Stimulated activated CD8-positive, alpha-beta memory T cell treated with anti-CD3 and anti-CD28 coated beads, Interleukin-12 subunit alpha, Interleukin-12 subunit beta, amount 100 ng/mL, for 24 hours (primary cell): ENCODE measurements around the gene FEV.

Experiments
- DNase-seq: peaks from one replicate; pipeline ENCODE4 v3.0.0-alpha.2; 2020; ENCODE audit errors: extremely low read depth

The FEV gene

DNA sequence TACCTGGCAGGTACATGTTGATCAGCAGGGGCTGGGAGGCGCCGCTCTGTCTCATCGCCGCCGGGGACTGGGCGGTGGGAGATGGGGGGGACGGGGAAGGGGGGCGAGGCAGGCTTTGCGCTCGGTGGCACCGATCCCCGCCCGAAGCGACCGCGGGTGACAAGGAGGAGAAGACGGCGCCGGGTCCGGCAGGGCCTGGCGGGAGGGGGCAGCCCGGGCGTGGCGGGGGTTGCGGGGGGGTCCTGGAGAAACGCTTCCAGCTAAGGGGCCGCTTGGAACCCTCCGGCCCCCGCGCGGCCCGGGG lies at the start of gene FEV:
FEV (minus strand) TSS at position 164 of the 304 bp plus-strand sequence; CDS start at position 55, 109 bp downstream.
- no peak for DNase-seq

DNA sequence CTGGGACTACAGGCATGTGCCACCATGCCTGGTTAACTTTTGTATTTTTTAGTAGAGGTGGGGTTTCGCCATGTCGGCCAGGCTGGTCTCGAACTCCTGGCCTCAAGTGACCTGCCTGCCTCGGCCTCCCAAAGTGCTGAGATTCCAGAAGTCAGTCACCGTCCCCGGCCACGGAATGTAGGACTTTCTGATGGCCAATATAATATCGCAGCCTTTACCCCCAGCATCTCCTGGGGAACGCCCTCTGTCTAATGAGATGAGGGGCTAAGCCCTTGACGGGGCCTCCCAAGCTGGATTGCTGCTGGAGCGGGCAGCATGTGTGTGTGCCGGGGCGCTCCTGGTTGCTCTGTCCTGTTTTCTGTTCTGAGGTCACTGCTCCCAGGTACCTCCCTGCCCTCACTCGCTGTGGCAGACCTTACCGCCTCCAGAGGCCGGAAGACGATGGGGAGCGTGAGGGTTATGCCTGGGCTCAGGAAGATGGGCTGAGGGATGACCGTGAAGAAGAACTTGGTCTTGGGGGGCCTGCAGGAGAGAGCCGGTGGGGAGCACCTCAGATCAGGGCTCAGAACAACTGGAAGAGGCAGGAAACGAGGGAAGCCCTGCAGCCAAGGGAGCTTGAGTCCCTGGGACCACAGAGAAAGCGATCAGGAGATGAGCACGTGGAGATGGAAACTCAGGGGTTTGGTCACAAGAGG lies 47.2 kb upstream of the FEV start:
- no peak for DNase-seq

DNA sequence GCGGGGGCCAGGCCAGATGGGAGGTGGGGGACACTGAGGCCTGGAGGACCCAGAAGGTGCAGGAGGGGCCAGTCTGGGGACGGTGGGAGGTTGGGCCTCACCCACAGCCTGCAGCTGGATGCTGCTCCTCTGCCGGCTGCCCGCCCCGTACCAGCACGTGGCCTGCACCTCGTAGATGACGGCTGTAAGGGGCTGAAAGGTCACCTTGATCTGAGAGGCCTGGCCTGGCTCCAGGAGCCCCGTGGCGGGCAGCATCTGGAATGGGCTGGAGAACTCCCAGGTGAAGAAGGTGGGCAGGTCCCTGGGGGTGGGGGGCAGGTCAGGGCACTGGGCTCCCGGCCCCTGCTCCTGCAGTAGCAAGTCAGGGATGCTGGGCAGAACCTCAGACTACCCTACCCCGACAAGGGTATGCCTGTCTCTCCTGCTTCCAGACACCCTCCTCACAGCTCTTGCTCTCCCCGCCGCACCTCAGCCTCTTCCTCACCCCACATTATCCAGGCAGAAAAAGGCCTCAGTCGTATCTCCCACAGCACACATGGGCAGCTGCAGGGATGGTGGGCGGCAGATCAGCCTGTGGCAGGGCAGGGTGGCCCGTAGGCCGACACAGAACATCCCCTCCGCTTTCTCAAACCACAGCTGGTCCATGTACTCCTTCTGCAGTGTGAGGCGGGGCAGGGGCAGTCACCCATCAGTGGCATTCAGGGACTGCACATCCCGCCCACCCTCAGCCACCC lies 46.2 kb upstream of the FEV start:
- DNase-seq: no peak

DNA sequence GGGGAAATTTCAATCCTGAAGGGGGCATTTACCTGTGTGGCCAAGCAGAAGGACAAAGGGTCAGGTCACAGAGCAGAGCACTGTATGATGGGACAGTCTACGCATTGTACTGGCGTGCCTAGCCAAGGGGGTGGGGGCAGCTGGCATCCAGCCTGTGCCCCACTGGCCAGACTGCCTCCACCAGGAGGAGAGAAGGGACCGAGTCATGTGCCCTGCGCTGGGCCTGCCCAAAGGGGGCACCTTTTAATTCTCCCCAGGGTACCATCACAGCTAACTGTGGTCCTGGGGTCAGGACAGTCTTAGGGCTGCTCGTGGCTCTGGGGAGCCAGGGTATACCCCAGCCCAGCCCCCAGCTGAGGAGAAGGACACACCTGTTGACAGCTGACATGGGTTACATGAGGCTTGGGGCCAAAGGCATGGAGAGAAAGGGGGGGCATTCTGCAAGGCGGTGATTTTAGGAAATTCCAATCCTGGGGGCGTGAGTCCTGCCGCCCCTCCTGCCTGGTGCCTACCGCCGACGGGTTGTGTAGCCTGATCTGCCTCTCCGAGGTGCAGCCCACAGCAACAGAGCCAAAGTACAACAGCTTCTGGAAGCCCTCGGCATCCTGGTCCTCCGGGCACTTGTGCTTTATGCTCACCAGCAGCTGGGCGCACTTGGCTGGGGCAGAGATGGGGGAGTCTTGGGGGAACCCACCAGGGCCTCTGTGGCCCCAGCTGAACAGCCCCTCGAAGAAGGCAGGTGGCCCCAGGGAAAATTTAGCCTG lies 45.4 kb upstream of the FEV start:
- no peak for DNase-seq

DNA sequence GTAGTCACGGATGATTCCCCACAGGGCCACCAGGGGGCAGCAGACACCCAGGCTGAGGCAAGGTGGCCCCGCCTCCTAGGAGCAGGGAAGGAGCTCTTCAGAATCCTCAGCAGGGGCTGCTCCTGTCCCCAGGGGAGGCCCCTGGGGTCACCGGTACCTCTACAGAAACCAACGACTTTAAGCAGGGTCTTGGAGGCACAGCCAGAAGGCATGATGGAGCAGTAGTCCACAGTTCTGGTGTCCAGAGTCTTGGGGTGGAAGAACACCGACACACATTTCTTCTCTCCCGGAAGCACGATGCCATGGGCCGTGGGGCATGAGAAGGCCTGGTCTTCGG lies 44.8 kb upstream of the FEV start:
- peak; percentile 47 for DNase-seq

DNA sequence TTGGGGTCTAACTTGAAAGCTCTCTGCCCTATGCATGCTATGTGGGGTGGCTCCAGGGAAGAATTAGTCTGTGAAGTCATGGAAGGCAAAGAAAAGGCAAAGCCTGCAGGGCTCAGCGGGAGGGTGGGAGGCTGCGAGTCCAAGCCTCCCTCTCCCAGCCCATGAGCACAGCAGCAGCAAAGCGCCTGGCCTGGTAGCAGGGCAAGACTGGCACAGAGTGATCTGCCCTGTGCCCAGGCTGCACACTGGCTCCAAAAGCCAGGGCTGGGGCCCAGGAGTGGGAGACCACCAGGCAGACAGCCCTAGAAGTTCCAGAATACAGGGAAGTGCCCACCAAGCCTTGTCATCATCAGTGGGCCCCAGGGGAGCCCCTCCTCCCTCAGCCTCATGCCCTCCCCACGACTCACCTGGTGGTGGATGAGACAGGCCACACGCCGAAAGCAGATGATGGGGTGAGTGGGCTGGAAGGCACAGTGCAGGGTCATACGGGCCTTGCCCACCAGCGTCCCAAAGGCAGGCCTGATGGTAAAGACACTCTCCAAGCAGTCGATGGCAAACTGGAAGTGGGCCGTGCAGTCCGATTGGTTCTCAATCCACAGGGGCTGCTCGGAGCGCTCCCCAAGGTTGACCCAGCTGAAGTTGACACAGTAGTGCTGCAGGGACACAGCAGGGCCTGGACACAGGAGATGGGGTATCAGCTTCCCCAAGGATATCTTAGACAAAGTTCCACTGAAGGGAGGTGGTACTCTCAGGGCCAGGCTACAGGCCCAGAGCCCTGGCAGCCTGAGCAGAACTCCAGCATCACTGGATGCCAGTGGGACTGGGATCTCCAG lies 44.2 kb upstream of the FEV start:
- DNase-seq: no peak

DNA sequence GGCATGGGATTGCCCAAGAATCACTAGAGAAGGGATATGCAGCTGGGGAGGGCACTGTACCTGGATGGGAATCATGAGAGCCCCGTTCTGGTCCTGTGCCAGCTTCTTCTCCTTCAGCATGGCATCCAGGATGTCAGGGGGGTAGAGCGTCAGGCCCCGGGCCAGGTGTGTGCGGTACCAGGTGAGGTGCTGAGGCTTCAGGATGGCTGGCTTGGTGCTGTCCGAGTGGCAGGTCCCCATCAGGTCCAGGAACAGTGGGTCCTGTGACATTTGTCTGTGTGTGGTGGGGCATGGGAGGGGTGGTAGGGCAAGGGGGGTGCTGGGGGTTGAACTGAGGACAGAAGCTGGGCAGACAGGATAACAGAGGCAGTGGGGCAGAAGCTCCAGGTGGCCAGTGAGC lies 43.2 kb upstream of the FEV start:
- no peak for DNase-seq

DNA sequence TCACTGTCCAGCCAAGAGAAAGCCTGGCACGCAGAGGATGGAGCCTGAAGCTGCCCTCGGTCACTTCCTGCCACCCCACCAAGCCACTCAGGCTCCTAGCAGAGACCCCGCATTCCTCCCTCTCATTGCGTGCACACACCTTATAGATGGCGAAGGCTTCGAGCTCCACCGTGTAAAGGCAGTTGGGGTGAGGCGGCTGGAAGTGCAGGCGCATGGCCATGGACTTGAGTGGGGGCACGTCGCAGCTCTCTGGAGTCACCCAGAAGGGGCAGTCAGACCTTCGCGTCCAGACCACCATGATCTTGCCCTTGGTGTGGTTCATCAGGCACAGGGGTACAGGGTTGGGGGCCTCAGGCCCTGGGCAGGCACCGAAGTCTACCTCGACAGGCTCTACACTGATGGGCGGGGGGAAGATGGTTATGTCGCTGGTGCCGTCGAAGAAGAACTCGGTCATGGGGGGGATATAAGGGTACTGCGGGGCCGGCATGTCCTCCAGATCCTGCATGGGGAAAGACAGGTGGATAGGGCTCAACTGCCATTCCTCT lies 42.6 kb upstream of the FEV start:
- DNase-seq: no peak

DNA sequence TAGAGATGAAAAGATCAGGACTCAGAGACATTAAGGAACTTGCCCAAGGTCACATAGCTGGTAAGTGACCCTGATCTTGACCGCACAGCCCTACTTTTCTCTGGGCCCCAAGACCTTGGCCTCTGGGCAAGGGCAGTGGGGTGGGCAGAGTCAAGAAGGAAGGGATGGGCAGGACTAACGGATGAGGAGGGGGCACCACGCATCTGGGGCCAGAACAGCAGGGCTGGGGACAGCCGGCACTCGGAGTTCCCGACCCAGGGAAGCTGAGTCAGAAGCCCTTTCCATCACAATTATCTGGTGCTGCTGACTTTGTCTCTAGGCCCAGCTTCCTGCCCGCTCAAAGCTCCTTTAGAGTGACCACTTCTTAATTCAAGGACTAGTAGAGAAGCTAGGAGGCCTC lies 42.0 kb upstream of the FEV start:
- DNase-seq: no peak

DNA sequence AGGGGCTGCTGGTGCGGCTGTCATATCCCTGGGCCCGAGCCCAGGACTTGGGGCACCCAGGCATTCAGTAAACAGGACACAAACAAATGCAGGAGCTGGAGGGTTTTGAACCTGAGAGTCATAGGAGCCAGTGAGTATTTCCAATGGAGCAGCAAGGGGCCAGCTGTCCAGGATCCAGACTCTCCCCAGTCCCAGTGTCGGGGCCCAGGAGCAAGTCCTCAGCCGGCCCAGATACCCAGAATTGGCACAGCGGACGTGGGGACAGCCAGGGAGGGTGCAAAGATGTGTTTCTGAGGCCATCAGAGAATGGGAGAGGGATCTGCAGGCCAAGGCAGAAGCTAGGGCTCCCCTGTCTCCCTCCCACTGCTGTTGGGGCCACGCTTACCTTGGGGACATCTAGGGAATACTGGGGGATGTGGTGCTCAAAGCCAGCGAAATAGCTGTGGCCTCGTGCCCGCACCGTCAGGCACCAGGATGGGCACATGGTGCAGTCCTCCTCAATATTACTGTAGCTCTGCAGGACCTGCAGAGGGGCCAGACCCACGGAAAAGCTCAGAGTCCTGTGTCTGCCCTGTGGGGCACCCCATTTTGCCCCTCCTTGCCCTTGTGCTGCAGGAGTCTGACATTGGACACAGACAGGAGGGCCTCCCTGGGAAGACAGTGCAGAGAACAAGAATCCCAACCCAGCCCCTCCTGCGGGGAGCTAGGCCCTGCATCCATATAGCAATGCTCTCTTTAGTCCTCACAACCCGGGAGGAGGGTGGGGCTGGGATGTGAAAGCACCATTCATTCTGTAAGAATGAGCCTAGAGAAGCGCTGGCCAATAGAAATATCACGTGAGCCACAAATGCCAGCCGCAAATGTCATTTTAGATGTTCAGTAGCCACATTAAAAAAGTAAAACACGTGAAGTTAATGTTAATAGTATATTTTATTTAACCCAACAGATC lies 40.9 kb upstream of the FEV start:
- DNase-seq: no peak

DNA sequence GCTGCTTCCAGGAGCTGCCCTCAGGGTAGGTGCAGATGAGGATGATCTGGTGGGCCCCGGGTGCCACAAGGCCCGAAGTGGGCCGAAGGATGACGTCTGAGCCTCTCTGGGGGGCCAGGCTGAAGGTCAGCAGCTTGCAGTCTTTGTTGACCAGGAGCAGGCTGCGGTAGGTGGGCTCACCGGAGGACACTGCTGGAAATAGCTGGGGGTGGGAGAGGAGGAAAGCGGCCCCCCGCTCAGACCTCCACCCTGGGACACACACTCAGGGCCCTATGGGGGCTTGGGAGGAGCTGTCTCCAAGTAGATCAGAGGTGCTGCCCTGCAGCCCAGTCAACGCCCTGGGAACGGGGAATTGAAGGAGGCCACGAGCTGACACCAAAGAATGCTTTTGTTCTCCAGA lies 39.1 kb upstream of the FEV start:
- no peak for DNase-seq

DNA sequence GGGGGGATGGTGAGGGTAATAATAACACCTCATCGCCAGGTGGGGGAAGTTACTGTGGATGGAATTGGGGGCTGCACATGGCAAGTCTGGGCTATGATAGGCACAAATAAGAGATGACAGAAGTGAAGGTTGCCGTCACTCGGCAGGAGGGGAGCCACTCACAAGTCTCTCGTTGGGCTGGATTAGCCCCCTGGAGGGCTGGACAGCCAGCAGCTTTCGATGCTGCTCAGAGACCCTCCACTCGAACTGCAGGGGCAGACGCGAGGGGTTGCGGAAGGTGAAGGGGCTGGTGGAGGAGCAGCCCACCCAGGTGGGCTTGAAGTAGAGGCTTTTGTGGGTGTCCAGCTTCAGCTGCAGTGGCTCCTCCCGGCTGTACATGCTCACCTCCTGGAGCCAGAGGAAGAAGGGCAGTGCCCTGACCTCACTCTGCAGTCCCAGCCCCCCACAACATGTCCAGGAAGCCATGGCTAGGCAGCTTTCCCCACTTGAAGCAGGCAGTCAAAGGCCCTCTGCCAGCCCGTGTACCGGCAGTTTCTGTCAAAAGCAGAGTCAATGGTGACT lies 38.1 kb upstream of the FEV start:
- DNase-seq: no peak

DNA sequence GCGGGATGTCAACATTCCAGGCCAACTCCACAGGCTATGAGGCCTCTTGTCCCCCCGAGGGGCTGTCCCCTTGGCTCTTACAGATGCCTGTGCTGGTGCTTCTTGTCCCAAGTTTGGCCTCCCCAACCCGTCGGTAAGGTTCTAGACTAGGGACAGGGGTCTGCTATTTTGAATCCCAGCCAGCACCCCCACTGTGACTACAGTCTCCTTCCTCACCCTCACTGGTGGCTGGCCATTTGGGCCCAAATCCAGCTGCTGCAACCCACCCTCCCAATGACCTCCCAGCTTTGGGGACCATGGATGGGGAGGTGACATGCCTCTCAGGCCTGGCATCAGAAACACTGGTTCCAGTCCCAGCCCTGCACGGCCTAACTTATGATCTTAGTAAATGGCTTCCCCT lies 37.6 kb upstream of the FEV start:
- no peak for DNase-seq

DNA sequence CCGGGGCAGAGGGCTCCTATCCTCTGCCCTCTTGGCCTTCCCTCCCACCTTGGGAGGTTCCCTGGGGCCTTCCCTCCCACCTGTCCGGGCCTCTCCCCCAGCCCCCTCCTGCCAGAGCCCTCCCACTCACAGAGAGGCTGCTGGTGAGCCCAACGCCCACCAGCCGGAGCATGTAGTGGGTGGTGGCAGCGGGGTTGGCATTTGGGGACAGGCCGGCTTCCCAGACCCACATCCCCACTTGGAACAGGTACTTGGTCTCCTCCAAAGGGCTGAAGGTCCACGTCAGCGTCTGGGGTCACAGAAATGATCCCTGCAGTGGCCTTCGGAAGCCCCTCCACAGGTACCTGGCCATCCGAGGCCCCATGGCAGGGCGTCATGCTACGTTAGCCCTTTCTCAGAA lies 37.1 kb upstream of the FEV start:
- no peak for DNase-seq

DNA sequence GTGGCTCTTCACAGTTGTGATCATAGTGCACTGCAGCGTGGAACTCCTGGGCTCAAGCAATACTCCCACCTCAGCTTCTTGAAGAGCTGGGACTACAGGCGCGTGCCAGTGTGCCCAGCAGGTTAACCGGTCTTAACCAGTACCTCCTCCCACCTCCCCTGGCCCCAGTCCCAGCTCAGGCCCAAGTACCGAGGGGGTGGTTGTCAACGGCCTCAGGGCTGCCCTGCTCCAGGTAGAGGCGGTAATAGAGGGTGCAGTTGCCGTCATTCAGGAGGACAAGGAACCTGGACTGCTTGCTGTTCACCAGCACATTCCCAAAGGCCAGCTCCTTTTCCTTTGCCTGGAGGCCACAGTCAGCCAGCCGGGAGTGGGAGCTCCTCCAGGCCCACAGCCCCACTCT lies 36.6 kb upstream of the FEV start:
- DNase-seq: no peak

DNA sequence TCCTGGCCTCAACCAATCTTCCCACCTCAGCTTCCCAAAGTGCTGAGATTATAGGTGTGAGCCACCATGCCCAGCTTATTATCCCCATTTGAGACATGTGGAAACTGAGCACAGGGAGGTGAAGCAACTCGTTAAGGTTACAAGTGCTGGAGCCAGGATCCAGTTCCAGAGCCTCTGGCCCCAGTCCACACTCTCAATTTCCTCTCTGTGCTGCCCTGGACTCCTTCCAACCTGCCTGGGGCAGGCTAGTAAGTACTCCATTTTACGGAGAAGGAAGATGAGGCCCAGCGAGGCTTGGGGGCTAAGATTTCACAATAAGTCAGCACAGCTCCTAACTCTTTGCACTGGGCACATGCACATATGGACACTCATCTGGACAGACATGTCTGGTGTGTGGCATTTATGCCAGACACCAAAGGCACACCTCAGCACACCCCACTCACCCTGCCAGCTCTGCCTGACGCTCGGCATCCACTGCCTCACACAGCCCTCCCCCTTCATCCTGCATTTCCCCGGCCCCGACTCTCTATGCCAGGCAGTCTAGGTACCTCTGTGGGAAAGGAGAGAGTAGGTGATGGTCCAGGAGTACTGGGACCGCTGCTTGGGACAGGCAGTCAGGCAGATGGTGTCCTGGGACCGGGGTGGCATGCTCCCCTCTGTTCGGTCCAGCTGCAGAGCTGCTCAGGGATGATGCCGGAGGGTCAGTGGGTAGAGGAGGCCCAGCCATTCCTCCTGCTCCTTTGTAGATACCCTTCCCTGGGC lies 35.8 kb upstream of the FEV start:
- DNase-seq: no peak

DNA sequence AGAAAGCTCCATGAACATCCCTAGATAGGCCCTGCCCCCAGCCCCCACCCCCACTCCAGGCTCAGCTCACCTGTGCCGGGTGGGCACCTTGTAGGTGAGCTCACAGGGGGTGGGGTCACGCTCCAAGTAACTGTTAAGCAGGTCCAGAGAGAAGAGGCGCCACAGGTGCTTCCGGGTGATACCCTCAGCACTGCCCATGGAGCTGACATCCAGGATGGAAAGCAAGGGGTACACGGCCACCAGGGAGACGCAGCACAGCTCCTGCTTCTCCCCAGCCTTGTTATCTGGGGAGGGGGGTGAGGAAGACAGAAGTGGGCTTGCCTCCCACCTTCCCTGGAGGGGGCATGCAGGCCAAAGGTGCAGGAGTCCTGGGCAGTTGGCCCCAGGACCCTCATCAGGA lies 34.5 kb upstream of the FEV start:
- DNase-seq: no peak

DNA sequence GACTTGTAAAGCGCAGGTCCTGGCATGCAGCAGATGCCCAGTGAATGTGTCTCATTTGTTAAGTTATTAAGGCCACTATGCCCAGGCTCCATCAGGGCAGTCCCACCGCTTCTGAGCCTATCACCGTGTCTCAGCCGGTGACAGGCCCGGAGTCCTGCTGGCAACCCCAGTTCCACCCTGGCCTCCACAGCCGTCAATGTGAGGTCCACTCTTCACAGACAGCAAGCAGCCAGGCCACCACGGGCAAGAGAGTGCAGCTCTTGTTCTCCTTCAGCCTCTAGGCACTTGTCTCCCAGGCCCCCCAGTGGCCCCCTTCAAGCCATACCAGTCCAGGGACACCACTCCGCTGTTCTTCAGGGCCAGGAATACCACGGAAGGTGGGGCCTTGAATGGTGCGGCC lies 33.7 kb upstream of the FEV start:
- no peak for DNase-seq

DNA sequence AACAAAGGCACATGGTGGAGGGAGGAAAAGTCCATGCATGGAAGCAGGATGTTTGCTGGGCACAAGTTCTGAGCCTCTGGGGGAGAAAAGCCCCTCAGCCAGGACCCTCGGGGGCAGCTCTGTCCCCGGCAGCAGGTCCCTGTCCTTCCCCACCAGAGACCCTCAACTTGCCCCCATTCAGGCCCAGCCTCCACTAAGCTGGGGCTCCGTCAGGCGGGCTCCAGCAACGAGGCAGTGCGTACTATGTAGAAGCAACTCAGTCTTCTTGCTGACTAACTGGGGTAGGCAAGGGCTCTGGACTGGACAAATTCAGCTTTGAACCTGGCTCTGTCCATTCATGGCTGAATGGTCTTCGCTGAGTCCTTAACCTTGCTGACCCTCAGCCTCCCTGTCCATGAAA lies 33.3 kb upstream of the FEV start:
- DNase-seq: no peak
